GM12872 (cell line): ENCODE results near the gene APOBEC3B.
A peak's percentile ranks its signal among the peaks of the same experiment; 100 is the strongest.

ENCODE experiments used
- TF ChIP-seq, protein P1 (sequence below): IDR thresholded peaks from 3 replicates; pipeline ENCODE4 v1.5.1; 2011; ENCODE audit warnings: low read depth, mild to moderate bottlenecking, low read length, moderate library complexity; ENCODE audit not compliant: insufficient read depth

Gene APOBEC3B

DNA sequence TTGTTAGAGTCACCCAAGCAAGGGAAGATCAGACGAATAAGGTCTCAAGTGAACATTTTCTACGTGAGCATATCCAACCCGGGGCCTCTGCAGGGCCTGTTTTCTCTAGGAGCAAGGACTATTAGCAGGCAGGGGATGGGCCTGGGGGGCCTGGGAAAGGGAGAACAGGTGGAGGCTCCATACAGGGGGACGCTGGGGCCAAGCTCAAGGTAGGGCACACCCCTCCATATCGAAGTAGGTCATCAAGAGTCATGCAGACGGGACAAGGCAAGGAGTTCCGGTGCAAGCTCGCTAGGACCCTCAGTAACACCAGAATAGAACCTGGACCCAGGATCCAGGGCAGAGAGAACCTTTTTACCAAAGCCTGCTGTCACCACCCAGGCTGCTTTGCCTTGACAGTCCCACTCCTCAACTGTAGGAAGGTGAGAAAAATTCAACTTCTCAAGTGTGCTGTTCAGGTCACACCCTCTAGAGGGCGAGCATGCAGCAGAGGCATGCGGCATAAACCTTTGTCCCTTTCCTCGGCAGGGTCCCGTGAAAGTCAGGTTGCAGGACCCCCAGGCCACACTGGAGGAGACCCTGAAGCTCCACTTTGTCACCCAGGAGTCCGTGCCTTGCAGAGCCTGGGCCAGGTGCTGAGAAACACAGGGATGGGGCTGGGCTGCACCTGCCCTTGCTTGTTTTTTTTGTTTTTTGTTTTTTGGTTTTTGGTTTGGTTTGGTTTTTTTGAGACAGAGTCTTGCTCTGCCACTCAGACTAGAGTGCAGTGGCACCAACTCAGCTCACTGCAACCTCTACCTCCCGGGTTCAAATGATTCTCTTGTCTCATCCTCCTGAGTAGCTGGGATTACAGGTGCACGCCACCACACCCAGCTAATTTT lies 8.6 kb upstream of the APOBEC3B start:
- TF ChIP-seq, protein P1, sequence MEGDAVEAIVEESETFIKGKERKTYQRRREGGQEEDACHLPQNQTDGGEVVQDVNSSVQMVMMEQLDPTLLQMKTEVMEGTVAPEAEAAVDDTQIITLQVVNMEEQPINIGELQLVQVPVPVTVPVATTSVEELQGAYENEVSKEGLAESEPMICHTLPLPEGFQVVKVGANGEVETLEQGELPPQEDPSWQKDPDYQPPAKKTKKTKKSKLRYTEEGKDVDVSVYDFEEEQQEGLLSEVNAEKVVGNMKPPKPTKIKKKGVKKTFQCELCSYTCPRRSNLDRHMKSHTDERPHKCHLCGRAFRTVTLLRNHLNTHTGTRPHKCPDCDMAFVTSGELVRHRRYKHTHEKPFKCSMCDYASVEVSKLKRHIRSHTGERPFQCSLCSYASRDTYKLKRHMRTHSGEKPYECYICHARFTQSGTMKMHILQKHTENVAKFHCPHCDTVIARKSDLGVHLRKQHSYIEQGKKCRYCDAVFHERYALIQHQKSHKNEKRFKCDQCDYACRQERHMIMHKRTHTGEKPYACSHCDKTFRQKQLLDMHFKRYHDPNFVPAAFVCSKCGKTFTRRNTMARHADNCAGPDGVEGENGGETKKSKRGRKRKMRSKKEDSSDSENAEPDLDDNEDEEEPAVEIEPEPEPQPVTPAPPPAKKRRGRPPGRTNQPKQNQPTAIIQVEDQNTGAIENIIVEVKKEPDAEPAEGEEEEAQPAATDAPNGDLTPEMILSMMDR = peak; percentile 97

DNA sequence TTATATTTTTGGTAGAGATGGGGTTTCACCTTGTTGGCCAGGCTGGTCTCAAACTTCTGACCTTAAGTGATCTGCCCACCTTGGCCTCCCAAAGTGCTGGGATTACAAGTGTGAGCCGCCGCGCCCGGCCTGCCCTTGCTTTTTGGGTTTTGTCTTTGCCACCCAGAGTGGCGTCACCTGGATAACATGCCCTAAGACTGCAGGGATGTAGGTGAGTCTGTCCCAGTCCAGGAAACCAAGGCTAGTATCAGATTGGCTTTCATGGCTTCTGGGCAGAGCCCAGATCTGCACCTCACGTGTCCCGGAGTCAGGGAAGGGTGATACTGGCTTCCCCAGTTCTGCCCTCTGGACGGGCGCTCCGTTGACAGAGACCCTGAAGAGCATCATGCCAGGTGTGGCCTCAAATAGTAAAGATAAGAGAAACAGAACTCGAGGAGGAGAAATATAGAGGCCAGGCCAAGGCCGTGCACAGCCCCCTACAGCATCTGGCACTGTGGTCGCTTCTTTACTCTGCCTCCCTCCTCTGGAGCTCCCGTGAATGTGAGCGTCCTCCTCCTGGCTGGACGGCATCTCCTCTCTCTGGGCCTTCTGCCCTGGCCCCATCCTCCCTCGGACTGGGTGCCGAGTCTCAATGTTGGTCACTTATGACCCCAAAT lies 7.8 kb upstream of the APOBEC3B start:
- TF ChIP-seq, protein P1 = 0 out of 3 replicates have a peak, but pooled peaks have one; percentile 4

DNA sequence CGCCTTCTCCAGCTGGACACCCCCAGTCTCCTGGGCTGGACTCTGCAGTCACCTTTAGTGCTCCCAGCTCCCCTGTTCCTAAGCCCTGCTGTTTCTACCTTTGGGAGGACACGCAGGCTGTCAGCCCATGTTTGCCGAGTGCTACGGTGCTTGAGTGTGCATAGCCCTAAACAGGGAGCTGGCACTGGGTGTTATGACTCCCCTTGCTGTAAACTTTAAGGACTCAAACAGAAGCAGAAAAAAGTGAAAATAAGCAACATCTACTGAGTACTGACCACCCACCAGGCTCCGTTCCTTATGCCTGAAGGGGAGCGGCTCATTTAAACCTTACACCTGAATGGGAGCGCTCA lies 7.3 kb upstream of the APOBEC3B start:
- TF ChIP-seq, protein P1 = no peak

DNA sequence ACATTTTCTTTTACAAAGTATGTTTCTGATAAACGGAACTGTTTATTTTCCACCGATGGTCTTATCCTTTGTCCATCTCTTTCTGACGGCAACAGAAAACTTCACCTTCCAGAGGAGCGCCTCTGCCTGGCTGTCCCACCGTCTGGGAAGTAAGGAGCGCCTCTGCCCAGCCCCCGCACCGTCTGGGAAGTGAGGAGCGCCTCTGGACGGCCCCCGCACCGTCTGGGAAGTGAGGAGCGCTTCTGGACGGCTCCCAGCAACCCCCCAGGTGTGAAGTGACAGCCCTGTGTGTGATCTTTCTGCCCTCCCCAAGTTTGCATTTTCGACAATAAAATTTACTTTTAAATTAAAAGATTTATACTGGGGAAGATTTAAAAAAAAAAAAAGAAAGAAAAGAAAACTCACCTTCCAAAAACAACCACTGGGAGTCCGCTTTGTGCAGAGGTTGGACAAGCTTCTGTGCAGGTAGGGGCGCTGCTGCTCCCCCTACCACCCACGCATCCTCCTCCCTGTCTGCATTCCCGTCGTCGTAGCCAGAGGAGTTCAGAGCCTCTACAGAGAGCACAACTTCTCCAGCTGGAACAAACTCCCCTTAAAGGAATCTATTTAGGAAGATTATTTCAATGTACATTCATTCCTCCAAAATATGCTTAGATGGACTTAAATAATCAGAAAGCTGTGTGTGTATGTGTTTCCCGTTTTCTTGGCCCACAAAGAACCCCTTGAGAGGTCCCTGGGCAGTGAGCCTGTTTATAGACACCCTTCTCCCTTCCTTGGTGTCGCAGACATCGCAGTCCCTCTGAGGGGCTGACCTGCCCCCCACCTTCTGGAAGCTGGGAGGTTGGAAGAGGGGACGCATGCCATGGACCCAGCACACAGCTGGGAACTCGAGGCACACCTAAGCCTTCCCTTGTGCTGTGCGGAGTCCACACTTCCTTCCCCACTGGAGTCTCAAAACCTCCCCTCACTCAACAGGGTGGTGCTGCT lies 849 bp upstream of the APOBEC3B start:
- TF ChIP-seq, protein P1 = peak; percentile 61

DNA sequence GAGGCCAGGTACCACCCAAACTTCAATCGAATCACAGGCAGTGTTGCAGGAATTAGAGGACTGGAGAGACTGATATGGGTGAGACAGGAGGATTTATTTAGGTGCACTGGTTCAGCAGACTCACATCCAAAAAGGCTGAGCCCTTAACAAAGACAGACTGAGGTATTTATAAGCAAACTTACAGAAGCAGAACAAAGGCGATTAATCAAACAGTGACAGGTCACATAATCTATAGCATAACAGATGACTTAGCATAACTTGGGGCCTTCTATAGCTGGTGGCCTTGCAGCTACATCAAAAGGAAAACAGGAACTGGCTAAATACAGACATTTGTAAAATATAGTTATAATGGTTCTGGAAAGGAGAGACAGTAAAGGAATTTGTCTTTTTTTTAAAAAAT lies 2.1 kb downstream of the APOBEC3B start:
- TF ChIP-seq, protein P1 = no peak

DNA sequence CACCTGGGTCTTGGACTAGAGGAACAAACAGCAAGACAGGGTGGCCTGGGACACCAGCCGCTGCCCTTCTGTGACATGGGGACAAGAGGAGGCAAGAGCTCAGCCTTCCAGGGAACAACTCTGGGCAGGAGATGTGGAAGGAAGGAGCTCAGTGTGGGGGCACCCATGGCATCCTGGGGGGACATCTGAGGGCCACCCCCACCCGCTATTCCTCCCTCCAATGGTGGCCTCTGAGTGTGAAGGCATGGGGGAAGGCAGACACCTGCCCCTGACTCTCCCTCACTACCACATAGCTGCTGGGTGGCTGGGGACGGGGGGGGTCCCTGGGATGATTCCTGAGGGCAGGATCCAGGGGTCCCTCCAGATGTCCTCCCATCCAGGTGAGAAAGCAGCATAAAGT lies 4.5 kb downstream of the APOBEC3B start:
- TF ChIP-seq, protein P1 = no peak
